K562 (cell line): ENCODE measurements around the gene HSPA1L. TPM values are rescaled to one million over a fixed set of nuclear protein-coding genes. Genes with fewer than 3 reads are reported as not detected.
A peak's percentile ranks its signal among the peaks of the same experiment; 100 is the strongest.

Source experiments
- ATAC-seq: fragments of 200-7000 bp; cut with Tn5 transposase; 3 replicates; pipeline ENCODE4 v1.9.1; 2020; ENCODE audit warnings: moderate library complexity
- BruUV-seq: library from RNA; stranded (reverse); fragments of 400-500 nt; replicated peaks from 2 replicates; lab custom pipeline; 2021; lab: Mats Ljungman, UMichigan
- CTCF ChIA-PET: fragments of 300-600 bp; formaldehyde crosslinking; extraction: SDS; loops from one replicate; lab custom pipeline; 2021; ENCODE audit warnings: low intra/inter-chr PET ratio; lab: Yijun Ruan, JAX
- POLR2A ChIA-PET: fragments of 300-600, 350-650 bp; sonication (Branson Sonifier 250); formaldehyde crosslinking; extraction: SDS; loops from one replicate; lab custom pipeline; 2021; ENCODE audit warnings: antibody characterized with exemption, inconsistent platforms; lab: Yijun Ruan, JAX
- DNase-seq, 4 experiments: peaks; one replicate each; pipeline versions ENCODE4 v3.0.0 to v3.0.0-alpha.2; 2011 to 2018; ENCODE audit warnings: low spot score in 3 of 4, mixed read lengths in 3 of 4; ENCODE audit errors: extremely low read depth in 1 of 4
- FAIRE-seq: peaks from 2 replicates; lab custom pipeline; 2011; peaks lifted over from hg19 to GRCh38; lab: Jason Lieb, UNC
- H2AFZ ChIP-seq: 2 replicates; pipeline ENCODE4 v1.6.0; 2011; ENCODE audit warnings: low read depth, low read length, control low read depth, inconsistent platforms
- H3K27ac ChIP-seq: fragments of 200-600 bp; 3 replicates; pipeline ENCODE4 v1.8.0; 2011; ENCODE audit warnings: low read depth, mild to moderate bottlenecking, control low read depth, inconsistent platforms, low read length, moderate library complexity, mixed read lengths; ENCODE audit errors: extremely low read depth
- H3K27me3 ChIP-seq, 2 experiments: fragments of 300-600 bp in 1 of 2; 2 replicates in 1 of 2; 3 replicates in 1 of 2; pipeline versions ENCODE4 v1.6.0 to v1.8.0; 2011; ENCODE audit warnings: inconsistent platforms in 2 of 2, low read length in 2 of 2, mild to moderate bottlenecking in 1 of 2, mixed read lengths in 1 of 2, moderate library complexity in 1 of 2; ENCODE audit not compliant: control insufficient read depth in 2 of 2, insufficient read depth in 2 of 2
- H3K36me3 ChIP-seq: fragments of 300-600 bp; 3 replicates; pipeline ENCODE4 v1.8.0; 2011; ENCODE audit warnings: mild to moderate bottlenecking, low read length, inconsistent platforms; ENCODE audit not compliant: control insufficient read depth, insufficient read depth
- H3K4me1 ChIP-seq, 2 experiments: fragments of 200-600 bp in 1 of 2; replicated peaks in 1 of 2; 2 replicates in 1 of 2; 3 replicates in 1 of 2; pipeline versions ENCODE4 v1.5.1 to v1.8.0; 2011; ENCODE audit warnings: inconsistent platforms in 2 of 2, low read length in 2 of 2, mild to moderate bottlenecking in 1 of 2, mixed read lengths in 1 of 2, moderate library complexity in 1 of 2; ENCODE audit not compliant: control insufficient read depth in 2 of 2, insufficient read depth in 2 of 2
- H3K4me2 ChIP-seq: 2 replicates; pipeline ENCODE4 v1.6.1; 2011; ENCODE audit warnings: low read length, control low read depth, inconsistent platforms, mixed read lengths; ENCODE audit not compliant: insufficient read depth
- H3K4me3 ChIP-seq: fragments of 200-600 bp; sonication (generic), shearing (Covaris generic); 2 replicates; pipeline ENCODE4 v1.5.1; 2016; ENCODE audit warnings: control low read depth, inconsistent platforms
- H3K79me2 ChIP-seq: fragments of 200-600 bp; 3 replicates; pipeline ENCODE4 v1.8.0; 2011; ENCODE audit warnings: low read length, inconsistent platforms; ENCODE audit not compliant: control insufficient read depth, insufficient read depth
- H3K9ac ChIP-seq, 2 experiments: 2 replicates each; pipeline versions ENCODE4 v1.6.0 to v1.6.1; 2011; ENCODE audit warnings: low read depth in 2 of 2, low read length in 2 of 2, control low read depth in 1 of 2, inconsistent platforms in 1 of 2, mild to moderate bottlenecking in 1 of 2, mixed read lengths in 1 of 2; ENCODE audit not compliant: insufficient read depth in 1 of 2
- H3K9me1 ChIP-seq: one replicate; pipeline ENCODE4 v1.6.0; 2011; ENCODE audit warnings: inconsistent platforms, mild to moderate bottlenecking, low read length, moderate library complexity; ENCODE audit not compliant: control insufficient read depth, insufficient read depth
- H3K9me3 ChIP-seq: replicated peaks from 2 replicates; pipeline ENCODE4 v1.5.1; 2011; ENCODE audit warnings: low read depth, low read length, inconsistent platforms; ENCODE audit not compliant: control insufficient read depth, insufficient read depth
- H4K20me1 ChIP-seq: replicated peaks from 2 replicates; pipeline ENCODE4 v1.6.1; 2011; ENCODE audit warnings: low read length, inconsistent platforms, mixed read lengths; ENCODE audit not compliant: control insufficient read depth, insufficient read depth
- BRCA1 ChIP-seq, 2 experiments: fragments of 450-650 bp in 1 of 2; sonication (generic) in 1 of 2; formaldehyde crosslinking in 1 of 2; IDR thresholded peaks; 2 replicates each; pipeline versions ENCODE4 v1.5.0 to v1.6.1; 2017 to 2020; ENCODE audit warnings: mild to moderate bottlenecking in 1 of 2, missing genetic modification reagents in 1 of 2
- MAZ ChIP-seq, 2 experiments: fragments of 450-650 bp in 1 of 2; sonication (generic) in 1 of 2; formaldehyde crosslinking; IDR thresholded peaks in 1 of 2; conservative IDR thresholded peaks in 1 of 2; 2 replicates each; pipeline versions ENCODE4 v1.4.0 to v1.5.0; 2020; ENCODE audit warnings: mild to moderate bottlenecking in 1 of 2, missing genetic modification reagents in 1 of 2
- NFXL1 ChIP-seq: fragments of 450-650 bp; formaldehyde crosslinking; IDR thresholded peaks from 2 replicates; pipeline ENCODE4 v1.4.0; 2021; ENCODE audit warnings: mild to moderate bottlenecking
- POLR2G ChIP-seq: fragments of 200-400 bp; formaldehyde crosslinking; IDR thresholded peaks from 2 replicates; pipeline ENCODE4 v1.6.1; 2017; ENCODE audit warnings: low read depth, mild to moderate bottlenecking, antibody characterized with exemption, low read length, moderate library complexity
- RBFOX2 ChIP-seq: fragments of 200-400 bp; formaldehyde crosslinking; IDR thresholded peaks from 2 replicates; pipeline ENCODE4 v1.6.1; 2017; ENCODE audit warnings: low read depth, mild to moderate bottlenecking, low read length, moderate library complexity
- RBM22 ChIP-seq: fragments of 200-400 bp; formaldehyde crosslinking; IDR thresholded peaks from 2 replicates; pipeline ENCODE4 v1.6.1; 2018; ENCODE audit warnings: low read length, low read depth; ENCODE audit not compliant: poor library complexity, severe bottlenecking
- ZNF584 ChIP-seq: fragments of 200-800 bp; sonication (Bioruptor generic); IDR thresholded peaks from 2 replicates; pipeline ENCODE4 v1.6.1; 2016; ENCODE audit warnings: low read depth, mild to moderate bottlenecking, missing genetic modification characterization, missing compliant biosample characterization
- WGBS: fragments of 100-300 bp; shearing (Covaris generic); methylation state at CpG from one replicate; pipeline ENCODE4 v1.1.6; 2016; ENCODE audit warnings: low coverage, mixed read lengths; ENCODE audit not compliant: insufficient coverage; ENCODE audit errors: missing lambda C conversion rate; 5-methylcytosine and 5-hydroxymethylcytosine counted together
- in situ Hi-C: fragments of 300-500 bp; cut with MboI; formaldehyde crosslinking; loops from 4 replicates; pipeline ENCODE4 v1.15.0; 2018; ENCODE audit warnings: inconsistent platforms, mixed read lengths
- intact Hi-C: fragments of 100-400 bp; cut with micrococcal nuclease; formaldehyde crosslinking; loops from 2 replicates; pipeline ENCODE4 v1.14.2; 2022
- polyA plus RNA-seq, 8 experiments: library from polyadenylated mRNA; depleted of rRNA in 4 of 8; stranded (reverse) in 5 of 8; unstranded in 3 of 8; fragments of >200 nt; fragmentation: Nextera tagmentation in 2 of 8; fragmentation: Illumina TruSeq in 1 of 8; extraction: Ambion mirVana in 2 of 8; extraction: Trizol in 1 of 8; gene quantifications; 2 replicates each; pipeline versions ENCODE4 v1.2.1 to v1.2.3, GENCODE V29; 2011 to 2014; ENCODE audit warnings: inconsistent platforms in 1 of 8, missing spikeins in 1 of 8
- total RNA-seq, 7 experiments: library from RNA; depleted of rRNA in 6 of 7; stranded (reverse); fragments of >200 nt in 6 of 7; fragmentation: Illumina TruSeq in 2 of 7; extraction: Trizol in 2 of 7; gene quantifications; 2 replicates each; pipeline versions ENCODE4 v1.2.1 to v1.2.3, GENCODE V29; 2011 to 2021; ENCODE audit warnings: low replicate concordance in 1 of 7
- TF ChIP-seq, protein P1 (sequence below): fragments of 450-650 bp; formaldehyde crosslinking; conservative IDR thresholded peaks from 2 replicates; pipeline ENCODE4 v1.4.0; 2022; ENCODE audit warnings: mild to moderate bottlenecking, missing genetic modification characterization
- TF ChIP-seq, protein P2 (sequence below): IDR thresholded peaks from 3 replicates; pipeline ENCODE4 v1.6.1; 2011; ENCODE audit warnings: borderline replicate concordance, mild to moderate bottlenecking, moderate library complexity; ENCODE audit not compliant: insufficient read length; ENCODE audit errors: extremely low read depth

The HSPA1L gene
- total and polyA plus RNA-seq, 9 of the 15 experiments (the other 6 are each of a cell fraction or from before 2014, with no cell fraction given), result 0.14 to 2.1 (median 1.3) TPM

DNA sequence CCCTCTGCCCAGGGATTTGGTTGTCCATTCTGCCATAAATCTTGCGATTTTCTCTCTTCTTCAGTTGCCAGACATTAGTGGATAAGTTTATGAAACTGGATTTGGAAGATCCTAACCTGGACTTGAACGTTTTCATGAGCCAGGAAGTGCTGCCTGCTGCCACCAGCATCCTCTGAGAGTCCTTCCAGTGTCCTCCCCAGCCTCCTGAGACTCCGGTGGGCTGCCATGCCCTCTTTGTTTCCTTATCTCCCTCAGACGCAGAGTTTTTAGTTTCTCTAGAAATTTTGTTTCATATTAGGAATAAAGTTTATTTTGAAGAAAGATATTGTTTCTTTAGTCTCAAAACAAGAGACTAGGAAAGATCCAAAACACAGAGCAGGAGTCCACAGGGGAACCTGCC, 52.7 kb downstream of the HSPA1L start, which contains the start of gene SAPCD1:
Gene SAPCD1 (plus strand): TSS at position 301 of the 400 bp plus-strand sequence. CDS start 399 bp downstream, outside the sequence.
- TF ChIP-seq, protein P1, sequence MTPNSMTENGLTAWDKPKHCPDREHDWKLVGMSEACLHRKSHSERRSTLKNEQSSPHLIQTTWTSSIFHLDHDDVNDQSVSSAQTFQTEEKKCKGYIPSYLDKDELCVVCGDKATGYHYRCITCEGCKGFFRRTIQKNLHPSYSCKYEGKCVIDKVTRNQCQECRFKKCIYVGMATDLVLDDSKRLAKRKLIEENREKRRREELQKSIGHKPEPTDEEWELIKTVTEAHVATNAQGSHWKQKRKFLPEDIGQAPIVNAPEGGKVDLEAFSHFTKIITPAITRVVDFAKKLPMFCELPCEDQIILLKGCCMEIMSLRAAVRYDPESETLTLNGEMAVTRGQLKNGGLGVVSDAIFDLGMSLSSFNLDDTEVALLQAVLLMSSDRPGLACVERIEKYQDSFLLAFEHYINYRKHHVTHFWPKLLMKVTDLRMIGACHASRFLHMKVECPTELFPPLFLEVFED (CRISPR knock-in tag), result no peak
- TF ChIP-seq BRCA1 (IDR thresholded peaks at IDR 0.05), result no peak
- 0 out of 2 replicates have a peak, but pooled peaks have one; percentile 29 for TF ChIP-seq BRCA1 (CRISPR knock-in tag; IDR thresholded peaks at IDR 0.05)
- TF ChIP-seq, all 486 proteins: peak for 1
- WGBS, result 52% methylated on average over 4 of the region's 4 CpGs
- no peak for FAIRE-seq
- Histone ChIP-seq H3K4me1 (peaks cover 0 to 20% of the 10 kb centered on the region in 2 experiments; a peak in 3 of 5 replicates), H3K79me2 (no peaks in the 10 kb centered on the region), H2AFZ (no peak within 1 kb of the TSS), H3K36me3 (peaks cover 63% of the 10 kb centered on the region), H3K4me3 (no peak within 1 kb of the TSS), H3K9me1 (no peaks in the 10 kb centered on the region), H4K20me1 (no peaks in the 10 kb centered on the region), H3K9ac (peak within 1 kb of the TSS in 1 of 2 experiments; percentile 40; a peak in 2 of 4 replicates), H3K9me3 (no peaks in the 10 kb centered on the region), H3K27me3 (no peaks in the 10 kb centered on the region), H3K27ac (no peak within 1 kb of the TSS), H3K4me2 (no peak within 1 kb of the TSS)
- in situ Hi-C loops (no loop called here), intact Hi-C loops (no loop called here)
- ChIA-PET CTCF (no interaction called here), POLR2A (interaction anchor here (0.8 to 4.6 kb wide), 8 partner anchors 10 to 65 kb away, joined by 3 to 29 read pairs (median 4); partner anchors contain the start of genes CLIC1, HSPA1B, MSH5 and VARS1)
- no peak for DNase-seq
- BruUV-seq, result no TSS peak
- ATAC-seq, result no peak

DNA sequence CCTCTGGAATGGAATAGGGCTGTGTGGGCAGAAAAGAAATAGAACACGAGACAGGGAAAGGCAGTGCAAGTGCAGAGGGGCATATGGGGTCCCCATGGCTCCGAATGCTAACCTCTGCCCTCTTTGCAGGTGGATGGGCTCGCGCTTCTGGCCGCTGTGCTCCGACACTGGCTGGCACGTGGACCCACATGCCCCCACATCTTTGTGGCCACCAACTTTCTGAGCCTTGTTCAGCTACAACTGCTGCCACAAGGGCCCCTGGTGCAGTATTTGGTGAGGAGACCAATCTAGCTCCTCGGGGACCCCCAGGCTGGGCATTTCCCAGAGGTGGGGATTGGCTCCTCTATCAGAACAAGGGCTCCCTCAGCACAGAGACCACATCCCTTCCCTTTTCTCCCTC, 53.7 kb downstream of the HSPA1L start:
- peaks cover 63% of the 10 kb centered on the region for H3K36me3 ChIP-seq
- TSS peak; percentile 4 for BruUV-seq
- intact Hi-C loops, result no loop called here
- peak in 1 of 2 experiments; percentile 37; a peak in 1 of 4 replicates for TF ChIP-seq MAZ (CRISPR knock-in tag; conservative IDR thresholded peaks at IDR 0.05 in 1 of 2, IDR thresholded peaks at IDR 0.05 in 1 of 2)
- TF ChIP-seq ZNF584 (CRISPR knock-in tag), result no peak
- TF ChIP-seq, protein P2, sequence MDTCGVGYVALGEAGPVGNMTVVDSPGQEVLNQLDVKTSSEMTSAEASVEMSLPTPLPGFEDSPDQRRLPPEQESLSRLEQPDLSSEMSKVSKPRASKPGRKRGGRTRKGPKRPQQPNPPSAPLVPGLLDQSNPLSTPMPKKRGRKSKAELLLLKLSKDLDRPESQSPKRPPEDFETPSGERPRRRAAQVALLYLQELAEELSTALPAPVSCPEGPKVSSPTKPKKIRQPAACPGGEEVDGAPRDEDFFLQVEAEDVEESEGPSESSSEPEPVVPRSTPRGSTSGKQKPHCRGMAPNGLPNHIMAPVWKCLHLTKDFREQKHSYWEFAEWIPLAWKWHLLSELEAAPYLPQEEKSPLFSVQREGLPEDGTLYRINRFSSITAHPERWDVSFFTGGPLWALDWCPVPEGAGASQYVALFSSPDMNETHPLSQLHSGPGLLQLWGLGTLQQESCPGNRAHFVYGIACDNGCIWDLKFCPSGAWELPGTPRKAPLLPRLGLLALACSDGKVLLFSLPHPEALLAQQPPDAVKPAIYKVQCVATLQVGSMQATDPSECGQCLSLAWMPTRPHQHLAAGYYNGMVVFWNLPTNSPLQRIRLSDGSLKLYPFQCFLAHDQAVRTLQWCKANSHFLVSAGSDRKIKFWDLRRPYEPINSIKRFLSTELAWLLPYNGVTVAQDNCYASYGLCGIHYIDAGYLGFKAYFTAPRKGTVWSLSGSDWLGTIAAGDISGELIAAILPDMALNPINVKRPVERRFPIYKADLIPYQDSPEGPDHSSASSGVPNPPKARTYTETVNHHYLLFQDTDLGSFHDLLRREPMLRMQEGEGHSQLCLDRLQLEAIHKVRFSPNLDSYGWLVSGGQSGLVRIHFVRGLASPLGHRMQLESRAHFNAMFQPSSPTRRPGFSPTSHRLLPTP, result no peak
- peak; percentile 57 for TF ChIP-seq RBFOX2
- TF ChIP-seq RBM22, result peak; percentile 81
- no peak for TF ChIP-seq NFXL1
- TF ChIP-seq POLR2G, result peak; percentile 69

More for the DNA sequence above, 53.7 kb downstream of the HSPA1L start:
- Histone ChIP-seq H3K4me3 (no peak overlapping the region), H3K9me1 (no peaks in the 10 kb centered on the region), H3K9ac (0 out of 4 replicates have a peak overlapping the region, but pooled peaks of 1 of the 2 experiments have one; percentile 6), H3K27me3 (no peaks in the 10 kb centered on the region), H3K9me3 (no peaks in the 10 kb centered on the region), H2AFZ (no peak overlapping the region), H3K4me2 (no peak overlapping the region), H3K4me1 (peaks cover 0 to 17% of the 10 kb centered on the region in 2 experiments; a peak in 3 of 5 replicates), H3K79me2 (no peaks in the 10 kb centered on the region), H4K20me1 (no peaks in the 10 kb centered on the region), H3K27ac (no peak overlapping the region)
- in situ Hi-C loops, result no loop called here
- WGBS, result 79% methylated on average over 8 of the region's 8 CpGs
- POLR2A ChIA-PET, result interaction anchor here (0.6 to 6.6 kb wide), 12 partner anchors 8 to 70 kb away, joined by 3 to 85 read pairs (median 4); partner anchors contain the start of genes CLIC1, HSPA1B, MSH5 and VARS1
- ATAC-seq, result no peak
- no peak for FAIRE-seq
- CTCF ChIA-PET, result no interaction called here
- no peak for DNase-seq
